A549 (cell line): ENCODE results near the gene ABHD12B. TPM values are rescaled to one million over a fixed set of nuclear protein-coding genes. Genes with fewer than 3 reads are reported as not detected.
A peak's percentile ranks its signal among the peaks of the same experiment; 100 is the strongest.

Experiments used
- ATAC-seq, 2 experiments: fragments of 200-7000 bp in 1 of 2; fragments of >200 bp in 1 of 2; cut with Nextera tagmentation in 1 of 2; cut with Tn5 transposase in 1 of 2; 3 replicates each; pipeline versions ENCODE4 v1.8.0 to v1.9.1; 2018 to 2020; ENCODE audit warnings: mild to moderate bottlenecking in 1 of 2, moderate library complexity in 1 of 2
- CTCF ChIA-PET: fragments of 300-600 bp; sonication (Branson Sonifier 250); formaldehyde crosslinking; extraction: SDS; loops from one replicate; lab custom pipeline; 2021; ENCODE audit warnings: antibody characterized with exemption, inconsistent platforms; lab: Yijun Ruan, JAX
- POLR2A ChIA-PET: fragments of 350-600 bp; formaldehyde crosslinking; extraction: SDS; loops from one replicate; lab custom pipeline; 2021; ENCODE audit warnings: antibody characterized with exemption, inconsistent platforms; lab: Yijun Ruan, JAX
- DNase-seq, 2 experiments: peaks; one replicate each; pipeline versions ENCODE4 v3.0.0 to v3.0.0-alpha.2; 2011 to 2016; ENCODE audit warnings: low read depth in 1 of 2, low spot score in 1 of 2
- FAIRE-seq: peaks from 2 replicates; lab custom pipeline; 2011; peaks lifted over from hg19 to GRCh38; lab: Jason Lieb, UNC
- H3K27ac ChIP-seq, 2 experiments: fragments of >200 bp; sonication (Bioruptor Twin); formaldehyde crosslinking; 3 replicates each; pipeline ENCODE4 v1.5.1; 2016 to 2017
- H3K4me1 ChIP-seq: fragments of >200 bp; sonication (Bioruptor Twin); formaldehyde crosslinking; 3 replicates; pipeline ENCODE4 v1.6.1; 2016
- H3K4me2 ChIP-seq: fragments of >200 bp; sonication (Bioruptor Twin); formaldehyde crosslinking; 3 replicates; pipeline ENCODE4 v1.6.1; 2016
- H3K4me3 ChIP-seq: fragments of >200 bp; sonication (Bioruptor Twin); formaldehyde crosslinking; 3 replicates; pipeline ENCODE4 v1.5.1; 2016
- H3K9me3 ChIP-seq: fragments of >200 bp; sonication (Bioruptor Twin); formaldehyde crosslinking; 3 replicates; pipeline ENCODE4 v1.6.1; 2016
- BHLHE40 ChIP-seq: IDR thresholded peaks from 2 replicates; pipeline ENCODE4 v1.6.1; 2012; ENCODE audit warnings: low read depth, low read length, inconsistent platforms
- CBX8 ChIP-seq: fragments of 200-600 bp; sonication (generic); IDR thresholded peaks from 2 replicates; pipeline ENCODE4 v1.6.1; 2016
- EHMT2 ChIP-seq: fragments of 200-600 bp; sonication (generic); IDR thresholded peaks from 2 replicates; pipeline ENCODE4 v1.6.1; 2016; ENCODE audit warnings: antibody characterized with exemption, low read depth, mild to moderate bottlenecking, moderate library complexity
- HDAC2 ChIP-seq: fragments of 200-600 bp; sonication (generic); IDR thresholded peaks from 2 replicates; pipeline ENCODE4 v1.6.1; 2016
- KDM1A ChIP-seq: fragments of 200-600 bp; sonication (generic); IDR thresholded peaks from 2 replicates; pipeline ENCODE4 v1.6.1; 2016; ENCODE audit warnings: low read depth, mild to moderate bottlenecking
- MAFK ChIP-seq: fragments of 450-650 bp; IDR thresholded peaks from 2 replicates; pipeline ENCODE4 v1.6.1; 2014; ENCODE audit not compliant: partially characterized antibody
- MAZ ChIP-seq: fragments of 150-350 bp; IDR thresholded peaks from 2 replicates; pipeline ENCODE4 v1.6.1; 2014; ENCODE audit warnings: antibody characterized with exemption, low read depth, low read length, borderline replicate concordance
- POLR2AphosphoS2 ChIP-seq: conservative IDR thresholded peaks from 2 replicates; pipeline ENCODE4 v1.6.1; 2012; ENCODE audit warnings: low read length, improper control_type of control experiment, inconsistent platforms
- RNF2 ChIP-seq: fragments of 200-600 bp; sonication (generic); IDR thresholded peaks from 2 replicates; pipeline ENCODE4 v1.6.1; 2016; ENCODE audit warnings: low read depth, mild to moderate bottlenecking, antibody characterized with exemption, moderate library complexity, borderline replicate concordance
- ZNF302 ChIP-seq: fragments of 250-450 bp; sonication (Bioruptor Pico); IDR thresholded peaks from 2 replicates; pipeline ENCODE4 v1.9.0; 2021; ENCODE audit warnings: inconsistent platforms, mild to moderate bottlenecking, moderate library complexity
- ZSCAN20 ChIP-seq: fragments of 250-450 bp; sonication (Bioruptor Pico); IDR thresholded peaks from 2 replicates; pipeline ENCODE4 v1.8.0; 2022; ENCODE audit warnings: mild to moderate bottlenecking, moderate library complexity
- WGBS: methylation state at CpG from one replicate; pipeline ENCODE4 v1.1.6; 2017; ENCODE audit errors: missing lambda C conversion rate; 5-methylcytosine and 5-hydroxymethylcytosine counted together
- polyA plus RNA-seq, 4 experiments: library from polyadenylated mRNA; depleted of rRNA in 3 of 4; stranded (reverse); fragments of >200 nt; fragmentation: RNase III in 1 of 4; extraction: RNeasy Plus Mini Kit Qiagen cat#74134 plus additional on column Dnase treatment in 1 of 4; gene quantifications; 2 replicates in 3 of 4; 3 replicates in 1 of 4; pipeline ENCODE4 v1.2.3, GENCODE V29; 2011 to 2017
- TF ChIP-seq, protein P1 (sequence below): fragments of >200 bp; sonication (Bioruptor Twin); formaldehyde crosslinking; IDR thresholded peaks from 3 replicates; pipeline ENCODE4 v1.5.1; 2016
- TF ChIP-seq, protein P2 (sequence below): fragments of 250-450 bp; sonication (Bioruptor Pico); IDR thresholded peaks from 2 replicates; pipeline ENCODE4 v1.5.0; 2021; ENCODE audit warnings: mild to moderate bottlenecking, moderate library complexity, borderline replicate concordance
- TF ChIP-seq, protein P3 (sequence below): IDR thresholded peaks from 2 replicates; pipeline ENCODE4 v1.6.1; 2012
- TF ChIP-seq, protein P4 (sequence below): IDR thresholded peaks from 2 replicates; pipeline ENCODE4 v1.6.1; 2012
- TF ChIP-seq, protein P5 (sequence below): fragments of 200-600 bp; sonication (generic); IDR thresholded peaks from 2 replicates; pipeline ENCODE4 v1.6.1; 2016; ENCODE audit warnings: antibody characterized with exemption, mild to moderate bottlenecking, moderate library complexity

ABHD12B gene
- polyA plus RNA-seq, 2 of the 4 experiments (the other 2 are of a cell fraction) = not detected

DNA sequence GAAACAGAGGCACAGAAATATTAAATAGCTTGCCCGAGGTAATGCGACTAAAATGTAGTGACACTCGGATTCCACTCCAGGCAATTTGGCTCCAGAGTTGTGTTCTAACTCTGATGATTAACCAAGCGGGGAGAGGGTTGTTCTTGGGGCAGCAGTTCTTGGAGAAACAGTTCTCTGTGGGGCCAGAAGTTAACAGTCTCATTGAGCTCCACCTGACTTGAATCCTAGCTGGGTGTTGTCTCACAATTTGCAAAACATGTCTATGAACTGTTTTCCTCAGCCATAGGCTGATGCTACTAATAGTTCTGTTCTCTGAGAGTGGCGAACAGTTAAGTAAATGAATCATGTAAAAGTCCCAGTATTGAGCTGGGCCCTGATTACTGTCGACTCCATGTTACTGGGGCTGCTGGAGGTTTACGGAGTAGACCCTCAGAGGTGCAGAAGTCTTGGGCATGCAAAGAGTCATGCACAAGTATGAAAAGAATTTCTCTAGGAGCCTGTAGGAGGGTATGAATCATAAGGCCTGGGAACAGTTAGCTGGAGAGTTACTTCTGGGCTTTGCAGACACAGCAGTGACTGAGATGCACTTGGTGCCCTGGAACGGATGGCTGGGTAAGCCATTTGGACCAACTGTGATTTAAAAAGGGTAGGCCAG lies 25.5 kb upstream of the ABHD12B start:
- TF ChIP-seq, protein P1, sequence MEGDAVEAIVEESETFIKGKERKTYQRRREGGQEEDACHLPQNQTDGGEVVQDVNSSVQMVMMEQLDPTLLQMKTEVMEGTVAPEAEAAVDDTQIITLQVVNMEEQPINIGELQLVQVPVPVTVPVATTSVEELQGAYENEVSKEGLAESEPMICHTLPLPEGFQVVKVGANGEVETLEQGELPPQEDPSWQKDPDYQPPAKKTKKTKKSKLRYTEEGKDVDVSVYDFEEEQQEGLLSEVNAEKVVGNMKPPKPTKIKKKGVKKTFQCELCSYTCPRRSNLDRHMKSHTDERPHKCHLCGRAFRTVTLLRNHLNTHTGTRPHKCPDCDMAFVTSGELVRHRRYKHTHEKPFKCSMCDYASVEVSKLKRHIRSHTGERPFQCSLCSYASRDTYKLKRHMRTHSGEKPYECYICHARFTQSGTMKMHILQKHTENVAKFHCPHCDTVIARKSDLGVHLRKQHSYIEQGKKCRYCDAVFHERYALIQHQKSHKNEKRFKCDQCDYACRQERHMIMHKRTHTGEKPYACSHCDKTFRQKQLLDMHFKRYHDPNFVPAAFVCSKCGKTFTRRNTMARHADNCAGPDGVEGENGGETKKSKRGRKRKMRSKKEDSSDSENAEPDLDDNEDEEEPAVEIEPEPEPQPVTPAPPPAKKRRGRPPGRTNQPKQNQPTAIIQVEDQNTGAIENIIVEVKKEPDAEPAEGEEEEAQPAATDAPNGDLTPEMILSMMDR = no peak
- no peak for TF ChIP-seq CBX8
- no peak for FAIRE-seq
- Histone ChIP-seq H3K9me3 (no peaks in the 10 kb centered on the region), H3K4me3 (no peak overlapping the region), H3K4me1 (peaks cover 11% of the 10 kb centered on the region; the same call in 2 of the 3 replicates), H3K4me2 (0 out of 3 replicates have a peak overlapping the region, but pooled peaks have one; percentile 1), H3K27ac (peak overlapping the region in 1 of 2 experiments; percentile 2; a peak in 1 of 6 replicates)
- peak; percentile 70 to 89; a peak in 5 of 6 replicates for ATAC-seq
- DNase-seq = peak in 1 of 2 experiments; percentile 15
- CTCF ChIA-PET = interaction anchor here (0.5 to 5.0 kb wide), 5 partner anchors 8 to 70 kb away, joined by 3 to 41 read pairs (median 4); no protein-coding TSS in a partner anchor
- WGBS = 67% methylated on average over 8 of the region's 8 CpGs
- POLR2A ChIA-PET = interaction anchor here (2.1 kb wide), 1 partner anchor 14 kb away, joined by 4 read pairs; no protein-coding TSS in a partner anchor

DNA sequence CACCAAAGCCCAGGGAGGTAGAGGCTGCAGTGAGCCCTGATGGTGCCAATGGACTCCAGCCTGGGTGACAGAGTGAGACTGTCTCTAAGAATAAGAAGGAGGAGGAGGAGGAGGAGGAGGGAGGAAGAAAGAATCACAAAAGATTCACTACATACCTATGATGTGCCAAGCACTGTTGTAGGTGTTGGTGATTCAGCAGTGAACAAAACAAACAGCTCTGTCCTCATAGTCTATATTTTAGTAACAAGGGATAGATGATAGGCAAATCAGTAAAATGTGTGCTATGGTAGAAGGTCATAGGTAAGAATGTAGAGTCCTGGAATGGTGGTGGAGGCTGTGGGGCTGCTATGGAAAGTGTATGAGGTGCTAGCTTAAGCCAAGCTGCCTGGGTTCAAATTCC lies 18.0 kb upstream of the ABHD12B start:
- DNase-seq (no peak), FAIRE-seq (no peak), ATAC-seq (no peak)
- ChIA-PET CTCF (interaction anchor here (1.1 to 1.9 kb wide), 3 partner anchors 9 to 14 kb away, joined by 3 to 7 read pairs (median 4); no protein-coding TSS in a partner anchor), POLR2A (no interaction called here)
- Histone ChIP-seq H3K9me3 (no peaks in the 10 kb centered on the region), H3K4me3 (no peak overlapping the region), H3K4me2 (no peak overlapping the region), H3K4me1 (no peaks in the 10 kb centered on the region), H3K27ac (no peak overlapping the region)
- TF ChIP-seq, protein P2, sequence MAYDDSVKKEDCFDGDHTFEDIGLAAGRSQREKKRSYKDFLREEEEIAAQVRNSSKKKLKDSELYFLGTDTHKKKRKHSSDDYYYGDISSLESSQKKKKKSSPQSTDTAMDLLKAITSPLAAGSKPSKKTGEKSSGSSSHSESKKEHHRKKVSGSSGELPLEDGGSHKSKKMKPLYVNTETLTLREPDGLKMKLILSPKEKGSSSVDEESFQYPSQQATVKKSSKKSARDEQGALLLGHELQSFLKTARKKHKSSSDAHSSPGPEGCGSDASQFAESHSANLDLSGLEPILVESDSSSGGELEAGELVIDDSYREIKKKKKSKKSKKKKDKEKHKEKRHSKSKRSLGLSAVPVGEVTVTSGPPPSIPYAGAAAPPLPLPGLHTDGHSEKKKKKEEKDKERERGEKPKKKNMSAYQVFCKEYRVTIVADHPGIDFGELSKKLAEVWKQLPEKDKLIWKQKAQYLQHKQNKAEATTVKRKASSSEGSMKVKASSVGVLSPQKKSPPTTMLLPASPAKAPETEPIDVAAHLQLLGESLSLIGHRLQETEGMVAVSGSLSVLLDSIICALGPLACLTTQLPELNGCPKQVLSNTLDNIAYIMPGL (CRISPR knock-in tag) = no peak
- TF ChIP-seq KDM1A = no peak
- TF ChIP-seq RNF2 = no peak
- no peak for TF ChIP-seq EHMT2
- no peak for TF ChIP-seq ZSCAN20 (CRISPR knock-in tag)
- no peak for TF ChIP-seq HDAC2
- TF ChIP-seq BHLHE40 = no peak
- no peak for TF ChIP-seq ZNF302 (CRISPR knock-in tag)
- TF ChIP-seq MAFK = no peak

DNA sequence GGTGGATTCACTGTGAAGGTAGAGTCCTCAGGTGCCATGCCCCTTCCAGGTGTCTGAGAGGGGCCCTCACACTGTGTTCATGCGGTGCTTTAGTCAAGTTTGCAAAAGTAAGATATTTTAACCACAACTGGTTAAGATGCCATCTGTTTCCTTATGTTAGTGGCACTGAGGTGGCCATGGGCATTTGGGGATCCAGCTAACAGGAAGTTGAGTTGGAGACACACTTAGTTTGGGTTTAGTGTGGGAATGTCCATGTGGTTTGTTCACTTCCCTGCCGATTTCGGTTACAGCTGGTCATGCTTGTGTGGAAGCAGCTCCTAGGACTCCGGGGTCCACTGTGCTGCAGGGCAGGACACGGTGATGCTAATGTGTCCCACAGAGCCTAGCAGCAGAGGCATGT lies 17.3 kb upstream of the ABHD12B start:
- 91% methylated on average over 5 of the region's 5 CpGs for WGBS
- Histone ChIP-seq H3K4me3 (no peak overlapping the region), H3K4me1 (0 out of 3 replicates have a peak, but pooled peaks cover under 1% of the 10 kb centered on the region), H3K4me2 (no peak overlapping the region), H3K9me3 (no peaks in the 10 kb centered on the region), H3K27ac (no peak overlapping the region)
- ChIA-PET CTCF (interaction anchor here (0.6 to 1.9 kb wide), 6 partner anchors 8 to 168 kb away, joined by 3 to 7 read pairs (median 4); no protein-coding TSS in a partner anchor), POLR2A (no interaction called here)
- TF ChIP-seq KDM1A (no peak), MAZ (no peak), POLR2AphosphoS2 (no peak)
- TF ChIP-seq, protein P3, sequence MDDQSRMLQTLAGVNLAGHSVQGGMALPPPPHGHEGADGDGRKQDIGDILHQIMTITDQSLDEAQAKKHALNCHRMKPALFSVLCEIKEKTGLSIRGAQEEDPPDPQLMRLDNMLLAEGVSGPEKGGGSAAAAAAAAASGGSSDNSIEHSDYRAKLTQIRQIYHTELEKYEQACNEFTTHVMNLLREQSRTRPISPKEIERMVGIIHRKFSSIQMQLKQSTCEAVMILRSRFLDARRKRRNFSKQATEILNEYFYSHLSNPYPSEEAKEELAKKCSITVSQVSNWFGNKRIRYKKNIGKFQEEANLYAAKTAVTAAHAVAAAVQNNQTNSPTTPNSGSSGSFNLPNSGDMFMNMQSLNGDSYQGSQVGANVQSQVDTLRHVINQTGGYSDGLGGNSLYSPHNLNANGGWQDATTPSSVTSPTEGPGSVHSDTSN = no peak
- TF ChIP-seq, protein P4, sequence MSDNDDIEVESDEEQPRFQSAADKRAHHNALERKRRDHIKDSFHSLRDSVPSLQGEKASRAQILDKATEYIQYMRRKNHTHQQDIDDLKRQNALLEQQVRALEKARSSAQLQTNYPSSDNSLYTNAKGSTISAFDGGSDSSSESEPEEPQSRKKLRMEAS = no peak
- TF ChIP-seq, protein P5, sequence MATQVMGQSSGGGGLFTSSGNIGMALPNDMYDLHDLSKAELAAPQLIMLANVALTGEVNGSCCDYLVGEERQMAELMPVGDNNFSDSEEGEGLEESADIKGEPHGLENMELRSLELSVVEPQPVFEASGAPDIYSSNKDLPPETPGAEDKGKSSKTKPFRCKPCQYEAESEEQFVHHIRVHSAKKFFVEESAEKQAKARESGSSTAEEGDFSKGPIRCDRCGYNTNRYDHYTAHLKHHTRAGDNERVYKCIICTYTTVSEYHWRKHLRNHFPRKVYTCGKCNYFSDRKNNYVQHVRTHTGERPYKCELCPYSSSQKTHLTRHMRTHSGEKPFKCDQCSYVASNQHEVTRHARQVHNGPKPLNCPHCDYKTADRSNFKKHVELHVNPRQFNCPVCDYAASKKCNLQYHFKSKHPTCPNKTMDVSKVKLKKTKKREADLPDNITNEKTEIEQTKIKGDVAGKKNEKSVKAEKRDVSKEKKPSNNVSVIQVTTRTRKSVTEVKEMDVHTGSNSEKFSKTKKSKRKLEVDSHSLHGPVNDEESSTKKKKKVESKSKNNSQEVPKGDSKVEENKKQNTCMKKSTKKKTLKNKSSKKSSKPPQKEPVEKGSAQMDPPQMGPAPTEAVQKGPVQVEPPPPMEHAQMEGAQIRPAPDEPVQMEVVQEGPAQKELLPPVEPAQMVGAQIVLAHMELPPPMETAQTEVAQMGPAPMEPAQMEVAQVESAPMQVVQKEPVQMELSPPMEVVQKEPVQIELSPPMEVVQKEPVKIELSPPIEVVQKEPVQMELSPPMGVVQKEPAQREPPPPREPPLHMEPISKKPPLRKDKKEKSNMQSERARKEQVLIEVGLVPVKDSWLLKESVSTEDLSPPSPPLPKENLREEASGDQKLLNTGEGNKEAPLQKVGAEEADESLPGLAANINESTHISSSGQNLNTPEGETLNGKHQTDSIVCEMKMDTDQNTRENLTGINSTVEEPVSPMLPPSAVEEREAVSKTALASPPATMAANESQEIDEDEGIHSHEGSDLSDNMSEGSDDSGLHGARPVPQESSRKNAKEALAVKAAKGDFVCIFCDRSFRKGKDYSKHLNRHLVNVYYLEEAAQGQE = no peak
- no peak for FAIRE-seq
- no peak for ATAC-seq
- no peak for DNase-seq
